K562 (cell line): ENCODE measurements around the gene TCF23. TPM values are rescaled to one million over a fixed set of nuclear protein-coding genes. Genes with fewer than 3 reads are reported as not detected.

Source experiments
- ATAC-seq: fragments of 200-7000 bp; cut with Tn5 transposase; 3 replicates; pipeline ENCODE4 v1.9.1; 2020; ENCODE audit warnings: moderate library complexity
- BruUV-seq: library from RNA; stranded (reverse); fragments of 400-500 nt; replicated peaks from 2 replicates; lab custom pipeline; 2021; lab: Mats Ljungman, UMichigan
- CTCF ChIA-PET: fragments of 300-600 bp; formaldehyde crosslinking; extraction: SDS; loops from one replicate; lab custom pipeline; 2021; ENCODE audit warnings: low intra/inter-chr PET ratio; lab: Yijun Ruan, JAX
- POLR2A ChIA-PET: fragments of 300-600, 350-650 bp; sonication (Branson Sonifier 250); formaldehyde crosslinking; extraction: SDS; loops from one replicate; lab custom pipeline; 2021; ENCODE audit warnings: antibody characterized with exemption, inconsistent platforms; lab: Yijun Ruan, JAX
- DNase-seq, 4 experiments: peaks; one replicate each; pipeline versions ENCODE4 v3.0.0 to v3.0.0-alpha.2; 2011 to 2018; ENCODE audit warnings: low spot score in 3 of 4, mixed read lengths in 3 of 4; ENCODE audit errors: extremely low read depth in 1 of 4
- FAIRE-seq: peaks from 2 replicates; lab custom pipeline; 2011; peaks lifted over from hg19 to GRCh38; lab: Jason Lieb, UNC
- H2AFZ ChIP-seq: 2 replicates; pipeline ENCODE4 v1.6.0; 2011; ENCODE audit warnings: low read depth, low read length, control low read depth, inconsistent platforms
- H3K27ac ChIP-seq: fragments of 200-600 bp; 3 replicates; pipeline ENCODE4 v1.8.0; 2011; ENCODE audit warnings: low read depth, mild to moderate bottlenecking, control low read depth, inconsistent platforms, low read length, moderate library complexity, mixed read lengths; ENCODE audit errors: extremely low read depth
- H3K27me3 ChIP-seq, 2 experiments: fragments of 300-600 bp in 1 of 2; 2 replicates in 1 of 2; 3 replicates in 1 of 2; pipeline versions ENCODE4 v1.6.0 to v1.8.0; 2011; ENCODE audit warnings: inconsistent platforms in 2 of 2, low read length in 2 of 2, mild to moderate bottlenecking in 1 of 2, mixed read lengths in 1 of 2, moderate library complexity in 1 of 2; ENCODE audit not compliant: control insufficient read depth in 2 of 2, insufficient read depth in 2 of 2
- H3K36me3 ChIP-seq: fragments of 300-600 bp; 3 replicates; pipeline ENCODE4 v1.8.0; 2011; ENCODE audit warnings: mild to moderate bottlenecking, low read length, inconsistent platforms; ENCODE audit not compliant: control insufficient read depth, insufficient read depth
- H3K4me1 ChIP-seq, 2 experiments: fragments of 200-600 bp in 1 of 2; replicated peaks in 1 of 2; 2 replicates in 1 of 2; 3 replicates in 1 of 2; pipeline versions ENCODE4 v1.5.1 to v1.8.0; 2011; ENCODE audit warnings: inconsistent platforms in 2 of 2, low read length in 2 of 2, mild to moderate bottlenecking in 1 of 2, mixed read lengths in 1 of 2, moderate library complexity in 1 of 2; ENCODE audit not compliant: control insufficient read depth in 2 of 2, insufficient read depth in 2 of 2
- H3K4me2 ChIP-seq: 2 replicates; pipeline ENCODE4 v1.6.1; 2011; ENCODE audit warnings: low read length, control low read depth, inconsistent platforms, mixed read lengths; ENCODE audit not compliant: insufficient read depth
- H3K4me3 ChIP-seq: fragments of 200-600 bp; sonication (generic), shearing (Covaris generic); 2 replicates; pipeline ENCODE4 v1.5.1; 2016; ENCODE audit warnings: control low read depth, inconsistent platforms
- H3K79me2 ChIP-seq: fragments of 200-600 bp; 3 replicates; pipeline ENCODE4 v1.8.0; 2011; ENCODE audit warnings: low read length, inconsistent platforms; ENCODE audit not compliant: control insufficient read depth, insufficient read depth
- H3K9ac ChIP-seq, 2 experiments: 2 replicates each; pipeline versions ENCODE4 v1.6.0 to v1.6.1; 2011; ENCODE audit warnings: low read depth in 2 of 2, low read length in 2 of 2, control low read depth in 1 of 2, inconsistent platforms in 1 of 2, mild to moderate bottlenecking in 1 of 2, mixed read lengths in 1 of 2; ENCODE audit not compliant: insufficient read depth in 1 of 2
- H3K9me1 ChIP-seq: one replicate; pipeline ENCODE4 v1.6.0; 2011; ENCODE audit warnings: inconsistent platforms, mild to moderate bottlenecking, low read length, moderate library complexity; ENCODE audit not compliant: control insufficient read depth, insufficient read depth
- H3K9me3 ChIP-seq: replicated peaks from 2 replicates; pipeline ENCODE4 v1.5.1; 2011; ENCODE audit warnings: low read depth, low read length, inconsistent platforms; ENCODE audit not compliant: control insufficient read depth, insufficient read depth
- H4K20me1 ChIP-seq: replicated peaks from 2 replicates; pipeline ENCODE4 v1.6.1; 2011; ENCODE audit warnings: low read length, inconsistent platforms, mixed read lengths; ENCODE audit not compliant: control insufficient read depth, insufficient read depth
- CHCHD3 ChIP-seq: fragments of 250-450 bp; sonication (Bioruptor Pico); IDR thresholded peaks from 2 replicates; pipeline ENCODE4 v2.1.2; 2022; ENCODE audit warnings: mild to moderate bottlenecking
- CTCF ChIP-seq, 3 experiments: IDR thresholded peaks in 2 of 3; conservative IDR thresholded peaks in 1 of 3; 2 replicates each; pipeline ENCODE4 v1.5.1; 2011 to 2012; ENCODE audit warnings: low read length in 3 of 3, mild to moderate bottlenecking in 3 of 3, control low read depth in 2 of 3, improper control_type of control experiment in 1 of 3, inconsistent platforms in 1 of 3, low read depth in 1 of 3, mixed read lengths in 1 of 3, moderate library complexity in 1 of 3; ENCODE audit not compliant: insufficient read depth in 2 of 3
- DMBX1 ChIP-seq: fragments of 250-450 bp; sonication (Bioruptor Pico); IDR thresholded peaks from 2 replicates; pipeline ENCODE4 v1.8.0; 2022; ENCODE audit warnings: inconsistent platforms, mild to moderate bottlenecking, moderate library complexity, borderline replicate concordance
- ETS2 ChIP-seq: IDR thresholded peaks from 2 replicates; pipeline ENCODE4 v1.6.1; 2016; ENCODE audit warnings: borderline replicate concordance, missing genetic modification characterization, mild to moderate bottlenecking, moderate library complexity, missing compliant biosample characterization; ENCODE audit not compliant: poor library complexity, severe bottlenecking
- FOSL1 ChIP-seq: fragments of 200-800 bp; sonication (Bioruptor generic); conservative IDR thresholded peaks from 2 replicates; pipeline ENCODE4 v1.6.1; 2016; ENCODE audit warnings: missing genetic modification characterization, missing compliant biosample characterization
- HDAC1 ChIP-seq, 2 experiments: fragments of 450-650 bp; IDR thresholded peaks; 2 replicates each; pipeline ENCODE4 v1.6.1; 2016 to 2017; ENCODE audit warnings: inconsistent platforms in 1 of 2, mild to moderate bottlenecking in 1 of 2, moderate library complexity in 1 of 2
- KAT2B ChIP-seq: IDR thresholded peaks from one replicate; pipeline ENCODE4 v1.6.1; 2012; ENCODE audit warnings: low read depth, mild to moderate bottlenecking, control low read depth, inconsistent platforms, low read length, moderate library complexity
- PATZ1 ChIP-seq: fragments of 250-450 bp; sonication (Bioruptor Pico); IDR thresholded peaks from 2 replicates; pipeline ENCODE4 v1.5.0; 2020; ENCODE audit warnings: mild to moderate bottlenecking, borderline replicate concordance
- RAD51 ChIP-seq: fragments of 450-650 bp; IDR thresholded peaks from 2 replicates; pipeline ENCODE4 v1.7.1; 2016; ENCODE audit warnings: low read depth, mild to moderate bottlenecking, borderline replicate concordance
- SAFB2 ChIP-seq: fragments of 200-400 bp; formaldehyde crosslinking; IDR thresholded peaks from 2 replicates; pipeline ENCODE4 v1.6.1; 2018; ENCODE audit warnings: borderline replicate concordance, low read length, low read depth, moderate library complexity; ENCODE audit not compliant: severe bottlenecking
- SMAD1 ChIP-seq: fragments of 150-350 bp; IDR thresholded peaks from 2 replicates; pipeline ENCODE4 v1.6.1; 2014; ENCODE audit warnings: low read length, low read depth; ENCODE audit not compliant: partially characterized antibody
- ZBTB12 ChIP-seq: fragments of 250-450 bp; sonication (Bioruptor Pico); IDR thresholded peaks from 2 replicates; pipeline ENCODE4 v1.4.0; 2020
- ZNF124 ChIP-seq: sonication (generic); formaldehyde crosslinking; IDR thresholded peaks from 2 replicates; pipeline ENCODE4 v1.8.1; 2022; ENCODE audit warnings: missing genetic modification reagents
- ZNF217 ChIP-seq: sonication (generic); formaldehyde crosslinking; IDR thresholded peaks from 2 replicates; pipeline ENCODE4 v1.8.0; 2022; ENCODE audit warnings: mild to moderate bottlenecking, missing genetic modification reagents
- ZNF239 ChIP-seq: fragments of 250-450 bp; sonication (Bioruptor Pico); IDR thresholded peaks from 2 replicates; pipeline ENCODE4 v1.4.0; 2020; ENCODE audit warnings: mild to moderate bottlenecking
- whole genome bisulfite sequencing: fragments of 100-300 bp; shearing (Covaris generic); methylation state at CpG from one replicate; pipeline ENCODE4 v1.1.6; 2016; ENCODE audit warnings: low coverage, mixed read lengths; ENCODE audit not compliant: insufficient coverage; ENCODE audit errors: missing lambda C conversion rate; 5-methylcytosine and 5-hydroxymethylcytosine counted together
- in situ Hi-C: fragments of 300-500 bp; cut with MboI; formaldehyde crosslinking; loops from 4 replicates; pipeline ENCODE4 v1.15.0; 2018; ENCODE audit warnings: inconsistent platforms, mixed read lengths
- intact Hi-C: fragments of 100-400 bp; cut with micrococcal nuclease; formaldehyde crosslinking; loops from 2 replicates; pipeline ENCODE4 v1.14.2; 2022
- polyA plus RNA-seq, 8 experiments: library from polyadenylated mRNA; depleted of rRNA in 4 of 8; stranded (reverse) in 5 of 8; unstranded in 3 of 8; fragments of >200 nt; fragmentation: Nextera tagmentation in 2 of 8; fragmentation: Illumina TruSeq in 1 of 8; extraction: Ambion mirVana in 2 of 8; extraction: Trizol in 1 of 8; gene quantifications; 2 replicates each; pipeline versions ENCODE4 v1.2.1 to v1.2.3, GENCODE V29; 2011 to 2014; ENCODE audit warnings: inconsistent platforms in 1 of 8, missing spikeins in 1 of 8
- total RNA-seq, 7 experiments: library from RNA; depleted of rRNA in 6 of 7; stranded (reverse); fragments of >200 nt in 6 of 7; fragmentation: Illumina TruSeq in 2 of 7; extraction: Trizol in 2 of 7; gene quantifications; 2 replicates each; pipeline versions ENCODE4 v1.2.1 to v1.2.3, GENCODE V29; 2011 to 2021; ENCODE audit warnings: low replicate concordance in 1 of 7

The TCF23 gene
- total and polyA plus RNA-seq, 9 of the 15 experiments (the other 6 are each of a cell fraction or from before 2014, with no cell fraction given), result 0.07 TPM; not detected in 8

- Histone ChIP-seq H3K4me3 (peak within 1 kb of the TSS; percentile 98), H3K4me1 (peaks cover 15 to 35% of the 10 kb centered on the region in 2 experiments; a peak in 4 of 5 replicates), H3K4me2 (peak within 1 kb of the TSS; percentile 80), H3K9me1 (peaks cover 8% of the 10 kb centered on the region), H3K27ac (peak within 1 kb of the TSS; percentile 85), H3K9me3 (no peaks in the 10 kb centered on the region; the same call in 1 of the 2 replicates), H4K20me1 (no peaks in the 10 kb centered on the region; the same call in 1 of the 2 replicates), H2AFZ (peak within 1 kb of the TSS; percentile 96), H3K9ac (peak within 1 kb of the TSS; percentile 95 to 99), H3K79me2 (peaks cover 21% of the 10 kb centered on the region), H3K27me3 (no peaks in the 10 kb centered on the region), H3K36me3 (peaks cover 42% of the 10 kb centered on the region; the same call in 2 of the 3 replicates)
- intact Hi-C loops, result no loop called here
- POLR2A ChIA-PET, result interaction anchor here (0.6 to 2.1 kb wide), 7 partner anchors 10 to 167 kb away, joined by 3 to 12 read pairs (median 4); partner anchors contain the start of gene ABHD1
- ATAC-seq, result peak; percentile 98
- WGBS, result under 1% methylated on average over 66 of the region's 86 CpGs
- no TSS peak for BruUV-seq
- CTCF ChIA-PET, result interaction anchor here (1.3 kb wide), 1 partner anchor 58 kb away, joined by 5 read pairs; no protein-coding TSS in a partner anchor
- peak; percentile 93 for FAIRE-seq
- in situ Hi-C loops, result no loop called here
- peak; percentile 97 to 99 (median 98) for DNase-seq
- TF ChIP-seq SAFB2, result no peak
- TF ChIP-seq ZNF124, result no peak
- TF ChIP-seq ZNF217 (CRISPR knock-in tag), result no peak
- no peak for TF ChIP-seq ZNF239 (CRISPR knock-in tag)
- peak in 1 of 2 experiments; percentile 48; a peak in 1 of 4 replicates for TF ChIP-seq HDAC1 (IDR thresholded peaks at IDR 0.05)
- no peak for TF ChIP-seq RAD51
- no peak for TF ChIP-seq PATZ1 (CRISPR knock-in tag)
- TF ChIP-seq FOSL1 (tag), result no peak
- no peak for TF ChIP-seq CHCHD3
- no peak for TF ChIP-seq KAT2B
- peak; percentile 47 to 52 (median 50); a peak in 5 of 6 replicates for TF ChIP-seq CTCF (IDR thresholded peaks at IDR 0.05 in 2 of 3, conservative IDR thresholded peaks at IDR 0.05 in 1 of 3; ENCODE audit: insufficient read depth in 2 of 3, low read depth in 1 of 3, low read length in 3 of 3)
- TF ChIP-seq SMAD1, result no peak
- TF ChIP-seq DMBX1 (CRISPR knock-in tag), result no peak
- no peak for TF ChIP-seq ETS2 (tag)
- 0 out of 2 replicates have a peak, but pooled peaks have one; percentile 27 for TF ChIP-seq ZBTB12 (CRISPR knock-in tag)
Observed at GRCh38 chr2:27133905-27134780, 14.7 kb upstream of the TCF23 start, which contains the start of gene PREB. TSS of gene PREB (minus strand) at chr2:27134636. CDS start at chr2:27134421, 215 bp downstream.
